HG02763 (cell line): Measurements from ENCODE around the gene RAB25.
"Not testable (repeated sequence)": the region's sequence is repeated elsewhere in the genome, so short reads cannot be mapped to it uniquely, and the experiment has no call there.

Experiments
- ATAC-seq: cut with Tn5 transposase; IDR thresholded peaks from one replicate; pipeline ENCODE4 v1.9.1; 2021; ENCODE audit warnings: mild to moderate bottlenecking, moderate library complexity; ENCODE audit not compliant: unreplicated experiment

RAB25 gene

DNA sequence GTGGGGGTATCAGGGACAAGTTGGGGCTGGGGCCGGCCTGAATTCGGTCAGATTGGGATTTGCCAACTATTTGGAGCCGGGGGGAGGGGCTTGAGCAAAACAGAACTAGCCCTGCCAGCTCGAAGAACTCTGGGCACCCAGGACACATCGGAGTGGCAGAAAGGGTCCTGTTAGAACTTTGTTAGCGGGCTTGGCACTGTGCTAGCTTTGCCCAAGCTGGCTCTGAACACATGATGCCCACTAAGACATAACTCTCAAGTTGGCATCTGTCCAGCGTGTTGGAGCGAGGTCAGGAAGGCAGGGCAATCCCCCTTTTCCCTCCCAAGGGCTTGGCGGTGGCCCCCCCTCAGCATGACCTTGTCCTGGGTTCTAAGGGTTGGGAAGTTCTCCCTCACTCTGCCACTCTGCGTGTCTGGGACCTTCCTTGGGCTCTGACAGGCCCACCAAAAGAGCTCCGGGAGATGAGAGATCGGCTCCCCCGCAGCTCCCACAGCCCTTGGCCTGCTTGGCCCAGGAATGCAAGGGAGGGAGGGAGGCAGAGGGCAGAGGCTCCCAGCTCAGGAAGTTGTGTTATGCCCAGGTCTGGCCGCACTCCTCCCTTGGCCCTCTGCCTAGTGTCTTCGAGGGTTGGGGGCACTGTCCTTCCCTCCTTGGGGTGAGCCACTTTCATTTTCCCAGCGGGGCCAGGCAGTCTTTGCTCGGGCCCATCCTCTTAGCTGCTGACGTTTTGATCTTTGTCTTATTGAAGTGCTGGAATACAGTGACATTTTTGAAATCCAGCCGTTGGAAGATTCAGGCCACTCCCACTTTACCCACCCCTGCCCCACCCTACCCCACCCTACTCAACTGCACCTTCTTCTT, 54.8 kb downstream of the RAB25 start:
- ATAC-seq = no peak

- ATAC-seq = not testable (repeated sequence)
Observed at GRCh38 chr1:156116731-156117130, 55.8 kb downstream of the RAB25 start.

DNA sequence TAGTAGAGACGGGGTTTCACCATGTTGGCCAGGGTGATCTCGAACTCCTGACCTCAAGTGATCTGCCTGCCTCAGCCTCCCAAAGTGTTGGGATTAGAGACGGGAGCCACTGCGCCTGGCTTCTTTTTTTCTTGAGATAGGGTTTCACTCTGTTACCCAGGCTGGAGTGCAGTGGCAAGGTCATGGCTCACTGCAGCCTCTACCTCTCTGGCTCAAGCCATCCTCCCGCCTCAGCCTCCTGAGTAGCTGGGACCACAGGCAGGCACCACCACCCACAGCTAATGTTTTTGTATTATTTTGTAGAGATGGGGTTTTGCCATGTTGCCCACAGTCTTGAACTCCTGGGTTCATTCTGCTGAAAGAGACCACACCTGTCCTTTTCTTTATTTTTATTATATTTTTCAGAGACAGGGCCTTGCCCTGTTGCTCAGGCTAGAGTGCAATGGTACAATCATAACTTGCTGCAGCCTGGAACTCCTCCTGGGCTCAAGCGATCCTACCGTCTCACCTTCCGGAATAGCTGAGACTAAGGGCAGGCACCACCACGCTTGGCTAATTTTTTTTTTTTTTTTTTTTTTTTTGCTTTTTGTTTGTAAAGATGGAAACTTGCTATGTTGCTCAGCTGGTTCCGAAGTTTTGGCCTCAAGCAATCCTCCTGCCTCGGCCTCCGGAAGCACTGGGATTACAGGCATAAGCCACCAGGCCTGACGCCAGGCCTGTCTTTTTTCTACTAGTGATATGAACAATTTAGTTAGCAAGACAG, 56.6 kb downstream of the RAB25 start:
- no peak for ATAC-seq

DNA sequence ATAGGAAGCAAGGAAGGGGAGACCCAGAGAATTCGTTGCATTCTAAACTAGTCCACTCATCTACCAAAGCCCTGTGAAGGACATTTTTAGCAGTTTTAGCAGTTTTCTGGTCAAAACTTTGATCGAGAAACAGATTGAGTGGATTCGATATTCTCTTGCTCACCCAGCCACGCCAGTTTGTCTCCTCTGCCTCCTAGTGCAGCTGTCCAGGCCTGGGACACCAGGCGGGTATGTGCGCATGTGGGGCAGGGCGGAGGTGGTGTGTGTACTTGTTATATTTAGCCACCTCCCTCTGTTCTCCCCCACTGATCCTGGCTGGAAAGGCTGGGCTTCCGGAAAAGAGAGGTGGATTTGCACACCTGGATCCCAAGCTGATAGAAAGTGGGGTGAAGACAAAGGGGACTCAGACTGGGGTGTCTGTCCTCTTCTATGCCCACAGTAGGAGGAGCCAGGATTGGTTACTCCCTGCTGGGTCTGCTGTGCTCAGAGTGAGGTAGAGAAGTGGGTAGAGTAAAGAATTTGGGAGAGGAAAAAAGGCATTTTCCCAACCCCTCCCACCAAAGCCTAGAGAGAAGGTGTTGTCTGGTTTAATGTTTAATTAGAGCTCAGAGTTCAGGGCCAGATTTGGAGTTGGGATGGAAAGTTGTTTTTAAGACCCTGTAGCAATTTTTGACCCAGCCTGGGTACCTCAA, 57.4 kb downstream of the RAB25 start:
- ATAC-seq = no peak

DNA sequence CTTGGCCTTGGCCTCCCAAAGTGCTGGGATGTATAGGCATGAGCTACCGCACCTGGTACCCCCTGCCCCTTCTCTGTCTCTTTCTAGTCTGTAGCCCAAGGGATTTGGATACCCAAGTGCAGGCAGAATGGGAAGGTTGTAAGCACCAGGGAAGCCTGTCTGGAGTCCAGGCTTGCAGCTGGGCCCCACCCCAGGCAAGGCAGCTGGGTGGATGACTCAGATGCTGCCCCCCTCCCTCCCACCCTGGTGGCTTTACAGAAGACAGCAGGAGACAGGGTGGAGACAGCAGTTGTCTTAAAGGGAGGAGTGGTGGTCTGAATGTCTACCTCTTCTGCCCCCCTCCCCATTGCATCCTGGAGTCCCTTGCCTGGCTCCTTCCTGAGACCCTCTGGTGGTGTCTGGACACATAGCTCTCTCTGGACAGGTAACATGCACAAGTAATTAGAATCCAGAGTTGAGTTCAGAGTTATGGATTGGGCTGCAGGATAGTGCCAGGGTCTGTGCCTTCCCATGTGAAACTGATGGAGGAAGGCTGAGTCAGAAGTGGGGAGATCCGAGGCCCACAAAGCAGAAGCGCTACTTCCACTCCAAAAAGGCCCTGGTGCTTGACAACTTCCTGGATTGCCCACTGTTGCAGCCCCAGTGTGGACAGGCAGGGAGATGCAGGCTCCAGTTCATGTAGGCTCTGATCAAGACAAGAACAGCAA, 58.7 kb downstream of the RAB25 start:
- ATAC-seq = no peak
